Testis (tissue), 3 donors: Measurements from ENCODE around the gene NUDT2. TPM values are rescaled to one million over a fixed set of nuclear protein-coding genes. Genes with fewer than 3 reads are reported as not detected.

Experiments
- DNase-seq: peaks from one replicate; pipeline ENCODE4 v3.0.0-alpha.2; 2019
- H3K27ac ChIP-seq, 2 donors: fragments of 200-600 bp; sonication (generic); one replicate each; pipeline ENCODE4 v1.5.1; 2019
- H3K27me3 ChIP-seq: fragments of 200-600 bp; sonication (generic); one replicate; pipeline ENCODE4 v1.5.1; 2019
- H3K36me3 ChIP-seq: fragments of 200-600 bp; sonication (generic); one replicate; pipeline ENCODE4 v1.5.1; 2017; ENCODE audit warnings: low read depth; ENCODE audit errors: missing control alignments
- H3K4me1 ChIP-seq: fragments of 200-600 bp; sonication (generic); one replicate; pipeline ENCODE4 v1.5.1; 2019
- H3K4me3 ChIP-seq, 2 donors: fragments of 200-600 bp; sonication (generic); one replicate each; pipeline ENCODE4 v1.5.1; 2017 to 2019
- H3K9me3 ChIP-seq: fragments of 200-600 bp; sonication (generic); one replicate; pipeline ENCODE4 v1.5.1; 2017
- POLR2A ChIP-seq: fragments of 450-650 bp; IDR thresholded peaks from one replicate; pipeline ENCODE4 v1.6.1; 2017; ENCODE audit warnings: antibody characterized with exemption, mild to moderate bottlenecking, moderate library complexity
- WGBS, 2 donors: methylation state at CpG; one replicate each; pipeline ENCODE4 v1.1.5; 2018; 5-methylcytosine and 5-hydroxymethylcytosine counted together
- intact Hi-C: fragments of 100-400 bp; cut with DNase I; formaldehyde crosslinking; loops from one replicate; pipeline ENCODE4 v1.15.1; 2023; ENCODE audit warnings: low total_unique reads
- polyA plus RNA-seq: library from polyadenylated mRNA; stranded (reverse); fragments of 350-450 nt; fragmentation: Illumina TruSeq; extraction: RNeasy Lipid Tissue Mini Kit (QIAGEN cat#74804); gene quantifications from one replicate; pipeline ENCODE4 v1.2.3, GENCODE V29; 2014; ENCODE audit warnings: low read depth, low replicate concordance; ENCODE audit not compliant: insufficient read depth
- total RNA-seq, 2 donors: library from RNA; depleted of rRNA; stranded (reverse); fragments of >200 nt; gene quantifications; one replicate each; pipeline ENCODE4 v1.2.3, GENCODE V29; 2016
- TF ChIP-seq, protein P1 (sequence below), 3 experiments: fragments of 450-650 bp in 2 of 3; fragments of 200-600 bp in 1 of 3; sonication (generic) in 1 of 3; IDR thresholded peaks; one replicate each; pipeline ENCODE4 v1.5.1; 2016 to 2019; ENCODE audit warnings: antibody characterized with exemption in 3 of 3, mild to moderate bottlenecking in 2 of 3, moderate library complexity in 1 of 3

Gene NUDT2
- total and polyA plus RNA-seq, 3 donors from 2014 or later, result 16.7 to 21.1 (median 20.9) TPM

DNA sequence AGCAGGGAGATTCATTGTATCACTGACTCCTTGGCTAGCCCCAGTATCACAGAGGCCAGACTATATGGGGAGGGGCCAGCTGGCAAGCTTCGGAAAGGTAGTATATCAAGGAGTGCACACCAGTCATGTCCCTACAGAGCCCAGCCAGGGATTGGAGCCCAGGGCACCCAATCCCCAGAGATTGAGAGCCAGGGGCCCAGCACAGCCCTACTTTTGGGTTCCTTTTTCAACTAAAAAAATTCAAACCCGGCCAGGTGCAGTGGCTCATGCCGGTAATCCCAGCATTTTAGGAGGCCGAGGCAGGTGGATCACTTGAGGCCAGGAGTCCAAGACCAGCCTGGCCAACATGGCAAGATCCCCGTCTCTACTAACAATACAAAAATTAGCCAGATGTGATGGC is 52.7 kb downstream of the NUDT2 start:
- Histone ChIP-seq H3K27me3 (no peaks in the 10 kb centered on the region), H3K4me3 (no peak overlapping the region), H3K27ac (no peak overlapping the region), H3K36me3 (no peaks in the 10 kb centered on the region), H3K4me1 (peaks cover 8% of the 10 kb centered on the region), H3K9me3 (no peaks in the 10 kb centered on the region)
- no peak for TF ChIP-seq POLR2A
- TF ChIP-seq, protein P1, sequence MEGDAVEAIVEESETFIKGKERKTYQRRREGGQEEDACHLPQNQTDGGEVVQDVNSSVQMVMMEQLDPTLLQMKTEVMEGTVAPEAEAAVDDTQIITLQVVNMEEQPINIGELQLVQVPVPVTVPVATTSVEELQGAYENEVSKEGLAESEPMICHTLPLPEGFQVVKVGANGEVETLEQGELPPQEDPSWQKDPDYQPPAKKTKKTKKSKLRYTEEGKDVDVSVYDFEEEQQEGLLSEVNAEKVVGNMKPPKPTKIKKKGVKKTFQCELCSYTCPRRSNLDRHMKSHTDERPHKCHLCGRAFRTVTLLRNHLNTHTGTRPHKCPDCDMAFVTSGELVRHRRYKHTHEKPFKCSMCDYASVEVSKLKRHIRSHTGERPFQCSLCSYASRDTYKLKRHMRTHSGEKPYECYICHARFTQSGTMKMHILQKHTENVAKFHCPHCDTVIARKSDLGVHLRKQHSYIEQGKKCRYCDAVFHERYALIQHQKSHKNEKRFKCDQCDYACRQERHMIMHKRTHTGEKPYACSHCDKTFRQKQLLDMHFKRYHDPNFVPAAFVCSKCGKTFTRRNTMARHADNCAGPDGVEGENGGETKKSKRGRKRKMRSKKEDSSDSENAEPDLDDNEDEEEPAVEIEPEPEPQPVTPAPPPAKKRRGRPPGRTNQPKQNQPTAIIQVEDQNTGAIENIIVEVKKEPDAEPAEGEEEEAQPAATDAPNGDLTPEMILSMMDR (IDR thresholded peaks at IDR 0.05), result no peak
- WGBS, 2 donors, result 89% methylated on average over 5 of the region's 5 CpGs
- intact Hi-C loops, result no loop called here
- no peak for DNase-seq

DNA sequence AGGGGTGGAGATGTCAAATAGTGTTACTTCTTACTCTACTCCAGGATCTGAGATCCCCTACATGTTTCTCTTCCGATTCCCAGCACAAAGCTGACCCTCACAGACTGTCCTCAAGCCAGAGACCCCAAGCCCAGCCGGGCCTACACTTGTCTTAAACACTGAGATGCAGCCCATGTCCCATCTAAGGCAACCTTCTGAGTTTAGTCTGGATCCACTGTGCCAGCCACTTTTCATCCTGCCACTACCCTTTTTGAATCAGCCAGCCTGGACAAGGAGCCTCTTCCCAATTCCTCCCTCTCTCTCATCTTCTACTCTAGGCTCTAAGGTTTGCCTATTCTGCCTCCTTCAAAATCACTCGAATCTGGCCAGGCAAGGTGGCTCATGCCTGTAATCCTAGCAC is 53.5 kb downstream of the NUDT2 start:
- 80 to 90% methylated on average over 2 to 3 of the region's 3 CpGs for WGBS, 2 donors
- intact Hi-C loops, result no loop called here
- TF ChIP-seq POLR2A, result no peak
- TF ChIP-seq, protein P1 (IDR thresholded peaks at IDR 0.05), result no peak

DNA sequence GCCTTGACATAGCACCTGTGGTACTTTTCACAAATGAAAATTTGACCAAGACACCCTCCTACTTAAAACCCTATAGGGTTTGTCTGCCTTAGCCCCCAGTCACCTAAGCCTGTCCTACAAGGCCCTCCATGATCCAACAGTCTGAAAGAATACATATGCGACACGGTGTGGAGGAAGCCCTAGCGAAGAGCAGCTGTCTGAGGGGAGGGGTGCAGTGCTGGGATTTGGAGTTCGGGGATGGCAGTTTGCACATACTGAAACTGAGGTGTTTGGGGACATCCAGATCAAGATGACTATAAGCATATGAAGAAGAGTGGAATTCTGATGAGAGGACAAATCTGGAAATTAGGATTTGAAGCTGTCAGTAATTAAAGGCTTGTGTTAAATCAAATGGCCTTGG is 54.5 kb downstream of the NUDT2 start:
- no peaks in the 10 kb centered on the region for H3K27me3 ChIP-seq
- DNase-seq, result no peak
- H3K9me3 ChIP-seq, result no peaks in the 10 kb centered on the region
- no peak overlapping the region for H3K4me3 ChIP-seq
- peaks cover 8% of the 10 kb centered on the region for H3K4me1 ChIP-seq
- intact Hi-C loops, result no loop called here
- 86 to 96% methylated on average over 4 of the region's 4 CpGs for WGBS, 2 donors
- no peak for TF ChIP-seq POLR2A
- TF ChIP-seq, protein P1 (IDR thresholded peaks at IDR 0.05), result no peak
- H3K27ac ChIP-seq, result no peak overlapping the region
- no peaks in the 10 kb centered on the region for H3K36me3 ChIP-seq

More for the DNA sequence above, 53.5 kb downstream of the NUDT2 start:
- no peak for DNase-seq
- H3K27ac ChIP-seq, result no peak overlapping the region
- H3K4me1 ChIP-seq, result peaks cover 8% of the 10 kb centered on the region
- no peaks in the 10 kb centered on the region for H3K9me3 ChIP-seq
- no peaks in the 10 kb centered on the region for H3K27me3 ChIP-seq
- H3K4me3 ChIP-seq, result no peak overlapping the region
- no peaks in the 10 kb centered on the region for H3K36me3 ChIP-seq

DNA sequence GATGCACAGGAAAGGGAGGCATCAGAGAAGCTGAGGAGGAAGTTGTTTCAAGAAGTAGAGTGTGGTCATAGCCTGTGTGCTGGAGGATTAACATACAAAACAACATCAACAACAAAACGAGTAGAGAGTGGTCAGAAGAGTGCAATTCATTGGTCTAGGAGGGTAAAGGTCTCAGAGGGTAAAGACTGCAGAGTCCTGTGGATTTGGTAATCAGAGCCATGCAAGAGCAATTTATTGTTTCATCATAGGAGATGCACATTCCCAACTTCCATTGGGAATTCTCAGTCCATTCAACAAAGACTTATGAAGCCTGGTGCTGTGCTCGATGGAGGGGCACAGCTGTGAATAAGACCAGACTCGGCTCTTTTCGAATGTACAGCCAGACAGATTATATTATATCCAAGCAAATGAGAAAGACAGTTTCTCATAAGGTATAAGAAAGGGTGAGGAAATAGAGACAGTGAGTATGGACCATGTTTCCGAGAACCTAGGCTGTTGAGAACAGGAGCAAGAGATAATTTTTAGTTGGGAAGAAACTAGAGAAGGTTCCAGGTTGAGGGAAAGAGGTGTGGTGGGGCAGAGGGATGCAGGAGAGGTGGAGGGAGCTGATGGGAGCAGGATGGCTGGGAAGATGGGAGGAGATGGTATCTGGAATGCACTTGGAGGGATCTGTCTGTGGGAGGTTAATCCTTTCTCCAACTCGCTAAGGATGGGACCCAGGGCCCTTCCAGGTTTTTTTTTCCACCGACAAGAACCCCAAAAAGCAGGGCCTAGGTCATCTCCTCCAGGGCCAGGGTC is 55.2 kb downstream of the NUDT2 start:
- TF ChIP-seq, protein P1 (IDR thresholded peaks at IDR 0.05), result no peak
- no peak for TF ChIP-seq POLR2A
- H3K27me3 ChIP-seq, result no peaks in the 10 kb centered on the region
- no peak for DNase-seq
- H3K4me3 ChIP-seq, result no peak overlapping the region
- no peaks in the 10 kb centered on the region for H3K36me3 ChIP-seq
- H3K9me3 ChIP-seq, result no peaks in the 10 kb centered on the region
- WGBS, 2 donors, result 81 to 84% methylated on average over 7 of the region's 7 CpGs
- peaks cover 5% of the 10 kb centered on the region for H3K4me1 ChIP-seq
- intact Hi-C loops, result no loop called here
- H3K27ac ChIP-seq, result no peak overlapping the region
